T-helper 1 cell treated with Interleukin-12 subunit alpha and Interleukin-12 subunit beta and Interleukin-4 antibody, amounts not matched to agents 30 μg/mL and 1 μg/mL, for 36 hours (primary cell): ENCODE results near the gene GLA.

Experiments
- H3K27ac Mint-ChIP-seq: one replicate; pipeline ENCODE4 v1.8.0; 2021; ENCODE audit warnings: mild to moderate bottlenecking, mixed read lengths
- H3K27me3 Mint-ChIP-seq: one replicate; pipeline ENCODE4 v1.8.0; 2021; ENCODE audit warnings: low read depth, mixed read lengths
- H3K36me3 Mint-ChIP-seq: one replicate; pipeline ENCODE4 v1.8.0; 2021; ENCODE audit warnings: low read depth, mixed read lengths
- H3K4me1 Mint-ChIP-seq: one replicate; pipeline ENCODE4 v1.8.0; 2021; ENCODE audit warnings: low read depth, mixed read lengths
- H3K4me3 Mint-ChIP-seq: one replicate; pipeline ENCODE4 v1.8.0; 2021; ENCODE audit warnings: mild to moderate bottlenecking, moderate library complexity, mixed read lengths
- H3K9me3 Mint-ChIP-seq: one replicate; pipeline ENCODE4 v1.8.0; 2021; ENCODE audit warnings: mixed read lengths

GLA gene

GRCh38 chrX:101415180-101416145 is 7.7 kb upstream of the GLA start:
- Mint-ChIP-seq H3K36me3 (peaks cover 18% of the 10 kb centered on the region), H3K27me3 (no peaks in the 10 kb centered on the region), H3K4me1 (peaks cover 26% of the 10 kb centered on the region), H3K27ac (peak overlapping the region; percentile 58), H3K9me3 (no peaks in the 10 kb centered on the region), H3K4me3 (no peak overlapping the region)

GRCh38 chrX:101411984-101412383 is 4.3 kb upstream of the GLA start:
- Mint-ChIP-seq H3K4me3 (no peak overlapping the region), H3K27me3 (no peaks in the 10 kb centered on the region), H3K27ac (no peak overlapping the region), H3K36me3 (peaks cover 19% of the 10 kb centered on the region), H3K9me3 (no peaks in the 10 kb centered on the region), H3K4me1 (peaks cover 27% of the 10 kb centered on the region)

GRCh38 chrX:101410461-101410860 is 2.7 kb upstream of the GLA start:
- no peaks in the 10 kb centered on the region for H3K27me3 Mint-ChIP-seq
- peak overlapping the region; percentile 75 for H3K27ac Mint-ChIP-seq
- peak overlapping the region; percentile 75 for H3K4me3 Mint-ChIP-seq
- H3K36me3 Mint-ChIP-seq, result peaks cover 19% of the 10 kb centered on the region
- H3K9me3 Mint-ChIP-seq, result no peaks in the 10 kb centered on the region
- H3K4me1 Mint-ChIP-seq, result peaks cover 31% of the 10 kb centered on the region

GRCh38 chrX:101409043-101409442 is 1.3 kb upstream of the GLA start:
- Mint-ChIP-seq H3K4me3 (peak overlapping the region; percentile 99), H3K36me3 (peaks cover 21% of the 10 kb centered on the region), H3K27ac (peak overlapping the region; percentile 67), H3K27me3 (no peaks in the 10 kb centered on the region), H3K9me3 (no peaks in the 10 kb centered on the region), H3K4me1 (peaks cover 31% of the 10 kb centered on the region)

GRCh38 chrX:101408532-101408841 is 762 bp upstream of the GLA start:
- Mint-ChIP-seq H3K36me3 (peaks cover 22% of the 10 kb centered on the region), H3K4me1 (peaks cover 31% of the 10 kb centered on the region), H3K27ac (peak overlapping the region; percentile 98), H3K4me3 (peak overlapping the region; percentile 99), H3K27me3 (no peaks in the 10 kb centered on the region), H3K9me3 (no peaks in the 10 kb centered on the region)

GRCh38 chrX:101407167-101407747 is 468 bp downstream of the GLA start:
- no peaks in the 10 kb centered on the region for H3K27me3 Mint-ChIP-seq
- peak overlapping the region; percentile 99 for H3K4me3 Mint-ChIP-seq
- no peaks in the 10 kb centered on the region for H3K9me3 Mint-ChIP-seq
- H3K36me3 Mint-ChIP-seq, result peaks cover 17% of the 10 kb centered on the region
- H3K27ac Mint-ChIP-seq, result peak overlapping the region; percentile 98
- H3K4me1 Mint-ChIP-seq, result peaks cover 23% of the 10 kb centered on the region

GRCh38 chrX:101399825-101400224 is 7.9 kb downstream of the GLA start:
- Mint-ChIP-seq H3K36me3 (peaks cover 25% of the 10 kb centered on the region), H3K4me3 (no peak overlapping the region), H3K4me1 (no peaks in the 10 kb centered on the region), H3K9me3 (no peaks in the 10 kb centered on the region), H3K27ac (no peak overlapping the region), H3K27me3 (no peaks in the 10 kb centered on the region)

GRCh38 chrX:101398694-101399093 is 9.0 kb downstream of the GLA start:
- Mint-ChIP-seq H3K36me3 (peaks cover 24% of the 10 kb centered on the region), H3K4me3 (no peak overlapping the region), H3K4me1 (peaks cover under 1% of the 10 kb centered on the region), H3K9me3 (no peaks in the 10 kb centered on the region), H3K27ac (no peak overlapping the region), H3K27me3 (no peaks in the 10 kb centered on the region)

- no peaks in the 10 kb centered on the region for H3K9me3 Mint-ChIP-seq
- H3K27ac Mint-ChIP-seq, result no peak overlapping the region
- H3K36me3 Mint-ChIP-seq, result peaks cover 30% of the 10 kb centered on the region
Observed at GRCh38 chrX:101397779-101398178, 9.9 kb downstream of the GLA start.

GRCh38 chrX:101395789-101396188 is 11.9 kb downstream of the GLA start:
- Mint-ChIP-seq H3K27me3 (no peaks in the 10 kb centered on the region), H3K27ac (no peak overlapping the region), H3K4me3 (no peak overlapping the region), H3K36me3 (peaks cover 39% of the 10 kb centered on the region), H3K4me1 (peaks cover 9% of the 10 kb centered on the region), H3K9me3 (no peaks in the 10 kb centered on the region)

More at GRCh38 chrX:101397779-101398178, 9.9 kb downstream of the GLA start:
- Mint-ChIP-seq H3K4me3 (no peak overlapping the region), H3K27me3 (no peaks in the 10 kb centered on the region), H3K4me1 (peaks cover 4% of the 10 kb centered on the region)

GRCh38 chrX:101394372-101394771 is 13.4 kb downstream of the GLA start:
- H3K9me3 Mint-ChIP-seq, result no peaks in the 10 kb centered on the region
- H3K27ac Mint-ChIP-seq, result no peak overlapping the region
- peaks cover 29% of the 10 kb centered on the region for H3K36me3 Mint-ChIP-seq
- H3K4me3 Mint-ChIP-seq, result no peak overlapping the region
- peaks cover 10% of the 10 kb centered on the region for H3K4me1 Mint-ChIP-seq
- no peaks in the 10 kb centered on the region for H3K27me3 Mint-ChIP-seq

GRCh38 chrX:101393530-101394305 is 14.0 kb downstream of the GLA start:
- Mint-ChIP-seq H3K9me3 (no peaks in the 10 kb centered on the region), H3K4me3 (peak overlapping the region; percentile 34), H3K36me3 (peaks cover 29% of the 10 kb centered on the region), H3K27me3 (no peaks in the 10 kb centered on the region), H3K4me1 (peaks cover 10% of the 10 kb centered on the region), H3K27ac (no peak overlapping the region)

- Mint-ChIP-seq H3K4me3 (peak overlapping the region; percentile 95), H3K27ac (peak overlapping the region; percentile 88), H3K4me1 (peaks cover 10% of the 10 kb centered on the region), H3K27me3 (no peaks in the 10 kb centered on the region), H3K9me3 (no peaks in the 10 kb centered on the region), H3K36me3 (peaks cover 29% of the 10 kb centered on the region)
Observed at GRCh38 chrX:101391831-101392230, 15.9 kb downstream of the GLA start.

- Mint-ChIP-seq H3K36me3 (peaks cover 29% of the 10 kb centered on the region), H3K9me3 (no peaks in the 10 kb centered on the region), H3K27me3 (no peaks in the 10 kb centered on the region), H3K4me3 (peak within 1 kb of the TSS; percentile 95), H3K4me1 (peaks cover 10% of the 10 kb centered on the region), H3K27ac (peak within 1 kb of the TSS; percentile 88)
Observed at GRCh38 chrX:101390664-101391525, 16.8 kb downstream of the GLA start, which contains the start of gene RPL36A. Gene RPL36A (plus strand): TSS chrX:101391011. CDS start chrX:101391044, 33 bp downstream.
